SK-N-MC (cell line): ENCODE measurements around the gene GNB3.

Experiments
- EZH2 ChIP-seq: fragments of 200-600 bp; sonication (generic); IDR thresholded peaks from one replicate; pipeline ENCODE4 v1.6.1; 2017; ENCODE audit warnings: antibody characterized with exemption
- POLR2AphosphoS5 ChIP-seq: IDR thresholded peaks from 2 replicates; pipeline ENCODE4 v1.6.1; 2012; ENCODE audit warnings: mild to moderate bottlenecking, low read depth, low read length, borderline replicate concordance

DNA sequence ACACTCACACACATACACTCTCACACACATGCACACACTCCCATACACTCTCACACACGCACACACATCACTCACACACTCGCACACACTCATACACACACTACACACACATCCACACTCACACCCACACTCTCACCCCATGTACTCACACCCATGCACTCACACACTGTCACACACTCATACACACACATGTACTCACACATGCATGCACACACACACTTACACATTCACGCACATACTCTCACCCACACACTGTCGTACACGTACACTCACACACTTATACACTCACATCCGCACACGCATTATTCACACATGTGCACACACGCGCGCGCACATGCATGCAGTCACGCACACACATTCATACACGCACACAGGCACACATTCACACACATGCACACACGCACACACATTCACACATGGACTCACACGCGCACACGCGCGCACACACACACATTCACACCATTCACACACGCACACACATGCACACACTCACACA, 23.0 kb upstream of the GNB3 start:
- TF ChIP-seq EZH2 (no peak), POLR2AphosphoS5 (no peak)
